ENCODE results near the gene PLA2G7.

PLA2G7 gene

DNA sequence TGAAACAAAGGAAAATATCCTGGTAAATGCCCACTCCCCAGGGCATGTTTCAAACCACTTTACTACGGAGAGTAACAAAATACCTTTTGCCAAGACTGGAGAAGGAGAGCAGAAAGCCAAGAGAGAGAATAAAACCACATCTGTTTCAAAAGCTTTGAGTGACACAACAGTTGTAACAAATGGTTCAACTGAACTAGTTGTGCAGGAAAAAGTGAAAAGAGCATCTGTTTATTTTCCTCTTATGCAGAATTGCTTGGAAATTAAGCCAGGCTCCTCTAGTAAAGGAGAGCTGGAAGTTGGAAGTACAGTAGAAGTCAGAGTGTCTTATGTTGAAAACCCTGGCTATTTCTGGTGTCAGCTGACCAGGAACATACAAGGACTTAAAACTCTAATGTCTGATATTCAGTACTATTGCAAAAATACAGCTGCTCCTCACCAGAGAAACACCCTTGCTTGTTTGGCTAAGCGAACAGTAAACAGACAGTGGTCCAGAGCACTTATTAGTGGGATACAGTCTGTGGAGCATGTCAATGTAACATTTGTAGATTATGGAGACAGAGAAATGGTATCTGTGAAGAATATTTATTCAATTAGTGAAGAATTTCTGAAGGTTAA, 44.9 kb downstream of the PLA2G7 start:
- TF ChIP-seq, protein P1, sequence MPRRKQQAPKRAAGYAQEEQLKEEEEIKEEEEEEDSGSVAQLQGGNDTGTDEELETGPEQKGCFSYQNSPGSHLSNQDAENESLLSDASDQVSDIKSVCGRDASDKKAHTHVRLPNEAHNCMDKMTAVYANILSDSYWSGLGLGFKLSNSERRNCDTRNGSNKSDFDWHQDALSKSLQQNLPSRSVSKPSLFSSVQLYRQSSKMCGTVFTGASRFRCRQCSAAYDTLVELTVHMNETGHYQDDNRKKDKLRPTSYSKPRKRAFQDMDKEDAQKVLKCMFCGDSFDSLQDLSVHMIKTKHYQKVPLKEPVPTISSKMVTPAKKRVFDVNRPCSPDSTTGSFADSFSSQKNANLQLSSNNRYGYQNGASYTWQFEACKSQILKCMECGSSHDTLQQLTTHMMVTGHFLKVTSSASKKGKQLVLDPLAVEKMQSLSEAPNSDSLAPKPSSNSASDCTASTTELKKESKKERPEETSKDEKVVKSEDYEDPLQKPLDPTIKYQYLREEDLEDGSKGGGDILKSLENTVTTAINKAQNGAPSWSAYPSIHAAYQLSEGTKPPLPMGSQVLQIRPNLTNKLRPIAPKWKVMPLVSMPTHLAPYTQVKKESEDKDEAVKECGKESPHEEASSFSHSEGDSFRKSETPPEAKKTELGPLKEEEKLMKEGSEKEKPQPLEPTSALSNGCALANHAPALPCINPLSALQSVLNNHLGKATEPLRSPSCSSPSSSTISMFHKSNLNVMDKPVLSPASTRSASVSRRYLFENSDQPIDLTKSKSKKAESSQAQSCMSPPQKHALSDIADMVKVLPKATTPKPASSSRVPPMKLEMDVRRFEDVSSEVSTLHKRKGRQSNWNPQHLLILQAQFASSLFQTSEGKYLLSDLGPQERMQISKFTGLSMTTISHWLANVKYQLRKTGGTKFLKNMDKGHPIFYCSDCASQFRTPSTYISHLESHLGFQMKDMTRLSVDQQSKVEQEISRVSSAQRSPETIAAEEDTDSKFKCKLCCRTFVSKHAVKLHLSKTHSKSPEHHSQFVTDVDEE (CRISPR knock-in tag; IDR thresholded peaks at IDR 0.05) = no peak
- TF ChIP-seq ESRRG (CRISPR knock-in tag; IDR thresholded peaks at IDR 0.05) (no peak), TOX (CRISPR knock-in tag; IDR thresholded peaks at IDR 0.05; ENCODE audit: borderline replicate concordance) (no peak), ZFP30 (CRISPR knock-in tag; IDR thresholded peaks at IDR 0.05) (no peak), RARB (CRISPR knock-in tag; IDR thresholded peaks at IDR 0.05) (no peak), OSR1 (CRISPR knock-in tag; IDR thresholded peaks at IDR 0.05) (no peak)
- TF ChIP-seq, protein P2, sequence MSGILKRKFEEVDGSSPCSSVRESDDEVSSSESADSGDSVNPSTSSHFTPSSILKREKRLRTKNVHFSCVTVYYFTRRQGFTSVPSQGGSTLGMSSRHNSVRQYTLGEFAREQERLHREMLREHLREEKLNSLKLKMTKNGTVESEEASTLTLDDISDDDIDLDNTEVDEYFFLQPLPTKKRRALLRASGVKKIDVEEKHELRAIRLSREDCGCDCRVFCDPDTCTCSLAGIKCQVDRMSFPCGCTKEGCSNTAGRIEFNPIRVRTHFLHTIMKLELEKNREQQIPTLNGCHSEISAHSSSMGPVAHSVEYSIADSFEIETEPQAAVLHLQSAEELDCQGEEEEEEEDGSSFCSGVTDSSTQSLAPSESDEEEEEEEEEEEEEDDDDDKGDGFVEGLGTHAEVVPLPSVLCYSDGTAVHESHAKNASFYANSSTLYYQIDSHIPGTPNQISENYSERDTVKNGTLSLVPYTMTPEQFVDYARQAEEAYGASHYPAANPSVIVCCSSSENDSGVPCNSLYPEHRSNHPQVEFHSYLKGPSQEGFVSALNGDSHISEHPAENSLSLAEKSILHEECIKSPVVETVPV (CRISPR knock-in tag; IDR thresholded peaks at IDR 0.05) = no peak
- TF ChIP-seq, protein P3, sequence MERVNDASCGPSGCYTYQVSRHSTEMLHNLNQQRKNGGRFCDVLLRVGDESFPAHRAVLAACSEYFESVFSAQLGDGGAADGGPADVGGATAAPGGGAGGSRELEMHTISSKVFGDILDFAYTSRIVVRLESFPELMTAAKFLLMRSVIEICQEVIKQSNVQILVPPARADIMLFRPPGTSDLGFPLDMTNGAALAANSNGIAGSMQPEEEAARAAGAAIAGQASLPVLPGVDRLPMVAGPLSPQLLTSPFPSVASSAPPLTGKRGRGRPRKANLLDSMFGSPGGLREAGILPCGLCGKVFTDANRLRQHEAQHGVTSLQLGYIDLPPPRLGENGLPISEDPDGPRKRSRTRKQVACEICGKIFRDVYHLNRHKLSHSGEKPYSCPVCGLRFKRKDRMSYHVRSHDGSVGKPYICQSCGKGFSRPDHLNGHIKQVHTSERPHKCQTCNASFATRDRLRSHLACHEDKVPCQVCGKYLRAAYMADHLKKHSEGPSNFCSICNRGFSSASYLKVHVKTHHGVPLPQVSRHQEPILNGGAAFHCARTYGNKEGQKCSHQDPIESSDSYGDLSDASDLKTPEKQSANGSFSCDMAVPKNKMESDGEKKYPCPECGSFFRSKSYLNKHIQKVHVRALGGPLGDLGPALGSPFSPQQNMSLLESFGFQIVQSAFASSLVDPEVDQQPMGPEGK (CRISPR knock-in tag; IDR thresholded peaks at IDR 0.05; ENCODE audit: borderline replicate concordance) = no peak
- no peak for ATAC-seq

DNA sequence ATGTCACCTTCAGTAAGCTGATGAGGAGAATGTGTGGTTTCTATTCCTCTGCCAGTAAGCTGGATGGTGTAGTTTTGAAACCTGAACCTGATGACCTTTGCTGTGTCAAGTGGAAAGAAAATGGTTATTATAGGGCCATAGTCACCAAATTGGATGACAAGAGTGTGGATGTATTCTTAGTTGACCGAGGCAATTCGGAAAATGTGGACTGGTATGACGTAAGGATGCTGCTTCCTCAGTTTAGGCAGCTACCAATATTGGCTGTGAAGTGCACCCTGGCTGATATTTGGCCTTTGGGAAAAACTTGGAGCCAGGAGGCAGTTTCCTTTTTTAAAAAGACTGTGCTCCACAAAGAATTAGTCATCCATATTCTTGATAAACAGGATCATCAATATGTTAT, 45.5 kb downstream of the PLA2G7 start:
- TF ChIP-seq, protein P4, sequence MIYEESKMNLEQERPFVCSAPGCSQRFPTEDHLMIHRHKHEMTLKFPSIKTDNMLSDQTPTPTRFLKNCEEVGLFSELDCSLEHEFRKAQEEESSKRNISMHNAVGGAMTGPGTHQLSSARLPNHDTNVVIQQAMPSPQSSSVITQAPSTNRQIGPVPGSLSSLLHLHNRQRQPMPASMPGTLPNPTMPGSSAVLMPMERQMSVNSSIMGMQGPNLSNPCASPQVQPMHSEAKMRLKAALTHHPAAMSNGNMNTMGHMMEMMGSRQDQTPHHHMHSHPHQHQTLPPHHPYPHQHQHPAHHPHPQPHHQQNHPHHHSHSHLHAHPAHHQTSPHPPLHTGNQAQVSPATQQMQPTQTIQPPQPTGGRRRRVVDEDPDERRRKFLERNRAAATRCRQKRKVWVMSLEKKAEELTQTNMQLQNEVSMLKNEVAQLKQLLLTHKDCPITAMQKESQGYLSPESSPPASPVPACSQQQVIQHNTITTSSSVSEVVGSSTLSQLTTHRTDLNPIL (CRISPR knock-in tag; IDR thresholded peaks at IDR 0.05; ENCODE audit: low read depth) = no peak
- TF ChIP-seq GLIS3 (CRISPR knock-in tag; IDR thresholded peaks at IDR 0.05) (no peak), OSR1 (CRISPR knock-in tag; IDR thresholded peaks at IDR 0.05) (no peak), ZFP30 (CRISPR knock-in tag; IDR thresholded peaks at IDR 0.05) (no peak), ZNF565 (CRISPR knock-in tag; conservative IDR thresholded peaks at IDR 0.05; ENCODE audit: low read depth) (no peak), ARNTL (CRISPR knock-in tag; IDR thresholded peaks at IDR 0.05; ENCODE audit: borderline replicate concordance, low read depth) (no peak), TCF4 (CRISPR knock-in tag; IDR thresholded peaks at IDR 0.05; ENCODE audit: borderline replicate concordance) (no peak), ISL1 (CRISPR knock-in tag; IDR thresholded peaks at IDR 0.05) (no peak), ZC3H10 (CRISPR knock-in tag; IDR thresholded peaks at IDR 0.05) (no peak)
- TF ChIP-seq, protein P1 (CRISPR knock-in tag; IDR thresholded peaks at IDR 0.05) = no peak
- TF ChIP-seq, protein P3 (CRISPR knock-in tag; IDR thresholded peaks at IDR 0.05; ENCODE audit: borderline replicate concordance) = no peak
- ATAC-seq = no peak

DNA sequence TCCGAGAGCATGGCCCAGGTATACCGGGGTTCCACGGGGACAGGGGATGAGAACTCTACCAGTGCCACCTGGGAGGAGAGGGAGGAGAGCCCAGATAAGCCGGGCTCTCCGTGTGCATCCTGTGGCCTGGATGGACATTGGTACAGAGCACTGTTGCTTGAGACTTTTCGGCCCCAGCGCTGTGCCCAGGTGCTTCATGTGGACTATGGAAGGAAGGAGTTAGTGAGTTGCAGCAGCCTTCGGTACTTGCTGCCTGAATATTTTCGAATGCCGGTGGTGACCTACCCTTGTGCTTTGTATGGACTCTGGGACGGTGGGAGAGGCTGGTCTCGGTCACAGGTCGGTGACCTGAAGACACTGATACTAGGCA, 46.2 kb downstream of the PLA2G7 start:
- no peak for ATAC-seq
- TF ChIP-seq RARB (CRISPR knock-in tag; IDR thresholded peaks at IDR 0.05) (no peak), ESRRG (CRISPR knock-in tag; IDR thresholded peaks at IDR 0.05) (no peak), ISL1 (CRISPR knock-in tag; IDR thresholded peaks at IDR 0.05) (no peak), ARNTL (CRISPR knock-in tag; IDR thresholded peaks at IDR 0.05; ENCODE audit: borderline replicate concordance, low read depth) (no peak), BACH2 (CRISPR knock-in tag; IDR thresholded peaks at IDR 0.05; ENCODE audit: borderline replicate concordance) (no peak), ZFP3 (CRISPR knock-in tag; IDR thresholded peaks at IDR 0.05) (no peak), OSR1 (CRISPR knock-in tag; IDR thresholded peaks at IDR 0.05) (no peak), ZNF8 (CRISPR knock-in tag; IDR thresholded peaks at IDR 0.05) (no peak), PPARA (CRISPR knock-in tag; IDR thresholded peaks at IDR 0.05; ENCODE audit: borderline replicate concordance) (no peak), TOX (CRISPR knock-in tag; IDR thresholded peaks at IDR 0.05; ENCODE audit: borderline replicate concordance) (no peak)
- TF ChIP-seq, protein P2 (CRISPR knock-in tag; IDR thresholded peaks at IDR 0.05) = no peak
- TF ChIP-seq, protein P4 (CRISPR knock-in tag; IDR thresholded peaks at IDR 0.05; ENCODE audit: low read depth) = no peak
